MM.1S (cell line): ENCODE data around the gene LSR.

Source experiments
- DNase-seq: peaks from one replicate; pipeline ENCODE4 v3.0.0-alpha.2; 2015
- H2AFZ ChIP-seq: fragments of 300-600 bp; sonication (generic); 2 replicates; pipeline ENCODE4 v1.6.0; 2016; ENCODE audit warnings: antibody characterized with exemption, low read length
- H3F3A ChIP-seq: fragments of 300-600 bp; sonication (generic); 2 replicates; pipeline ENCODE4 v1.6.1; 2016; ENCODE audit warnings: mild to moderate bottlenecking, antibody characterized with exemption, low read length, moderate library complexity, mixed read lengths; ENCODE audit not compliant: insufficient read depth
- H3K27ac ChIP-seq: fragments of 300-600 bp; sonication (generic); 2 replicates; pipeline ENCODE4 v1.5.1; 2016; ENCODE audit warnings: mild to moderate bottlenecking, low read length
- H3K27me3 ChIP-seq: fragments of 300-600 bp; sonication (generic); replicated peaks from 2 replicates; pipeline ENCODE4 v1.6.0; 2016; ENCODE audit warnings: low read length; ENCODE audit not compliant: insufficient read depth
- H3K36me3 ChIP-seq: fragments of 300-600 bp; sonication (generic); replicated peaks from 2 replicates; pipeline ENCODE4 v1.6.1; 2016; ENCODE audit warnings: mild to moderate bottlenecking, low read length, mixed read lengths; ENCODE audit not compliant: insufficient read depth
- H3K4me1 ChIP-seq: fragments of 300-600 bp; sonication (generic); 2 replicates; pipeline ENCODE4 v1.6.1; 2016; ENCODE audit warnings: low read length, mixed read lengths
- H3K4me2 ChIP-seq: fragments of 300-600 bp; sonication (generic); 2 replicates; pipeline ENCODE4 v1.6.0; 2016; ENCODE audit warnings: low read depth, low read length
- H3K4me3 ChIP-seq: fragments of 300-600 bp; sonication (generic); 2 replicates; pipeline ENCODE4 v1.5.1; 2016; ENCODE audit warnings: low read length, mixed read lengths
- H3K79me2 ChIP-seq: fragments of 300-600 bp; sonication (generic); 2 replicates; pipeline ENCODE4 v1.6.1; 2016; ENCODE audit warnings: mixed run types, low read length, mixed read lengths
- H3K9ac ChIP-seq: fragments of 300-600 bp; sonication (generic); 2 replicates; pipeline ENCODE4 v1.6.1; 2016; ENCODE audit warnings: low read length, mixed read lengths
- H3K9me2 ChIP-seq: fragments of 300-600 bp; sonication (generic); replicated peaks from 2 replicates; pipeline ENCODE4 v1.6.1; 2016; ENCODE audit warnings: mild to moderate bottlenecking, low read length, mixed read lengths; ENCODE audit not compliant: insufficient read depth
- H3K9me3 ChIP-seq: fragments of 300-600 bp; sonication (generic); replicated peaks from 2 replicates; pipeline ENCODE4 v1.6.1; 2016; ENCODE audit warnings: mild to moderate bottlenecking, low read length, mixed read lengths; ENCODE audit not compliant: insufficient read depth
- H4K20me1 ChIP-seq: fragments of 300-600 bp; sonication (generic); 2 replicates; pipeline ENCODE4 v1.6.1; 2016; ENCODE audit warnings: mild to moderate bottlenecking, low read length, moderate library complexity, mixed read lengths; ENCODE audit not compliant: insufficient read depth
- EZH2 ChIP-seq: fragments of 300-600 bp; sonication (generic); optimal IDR thresholded peaks from 2 replicates; pipeline ENCODE3; 2017; ENCODE audit warnings: low read depth, mild to moderate bottlenecking, antibody characterized with exemption, low read length, mixed read lengths
- EZH2phosphoT487 ChIP-seq: fragments of 300-600 bp; sonication (generic); IDR thresholded peaks from 2 replicates; pipeline ENCODE4 v1.6.1; 2018; ENCODE audit warnings: antibody characterized with exemption, low read length
- TF ChIP-seq, protein P1 (sequence below): fragments of 300-600 bp; sonication (generic); IDR thresholded peaks from 2 replicates; pipeline ENCODE4 v1.5.1; 2016; ENCODE audit warnings: antibody characterized with exemption, low read length, mixed read lengths

Gene LSR

DNA sequence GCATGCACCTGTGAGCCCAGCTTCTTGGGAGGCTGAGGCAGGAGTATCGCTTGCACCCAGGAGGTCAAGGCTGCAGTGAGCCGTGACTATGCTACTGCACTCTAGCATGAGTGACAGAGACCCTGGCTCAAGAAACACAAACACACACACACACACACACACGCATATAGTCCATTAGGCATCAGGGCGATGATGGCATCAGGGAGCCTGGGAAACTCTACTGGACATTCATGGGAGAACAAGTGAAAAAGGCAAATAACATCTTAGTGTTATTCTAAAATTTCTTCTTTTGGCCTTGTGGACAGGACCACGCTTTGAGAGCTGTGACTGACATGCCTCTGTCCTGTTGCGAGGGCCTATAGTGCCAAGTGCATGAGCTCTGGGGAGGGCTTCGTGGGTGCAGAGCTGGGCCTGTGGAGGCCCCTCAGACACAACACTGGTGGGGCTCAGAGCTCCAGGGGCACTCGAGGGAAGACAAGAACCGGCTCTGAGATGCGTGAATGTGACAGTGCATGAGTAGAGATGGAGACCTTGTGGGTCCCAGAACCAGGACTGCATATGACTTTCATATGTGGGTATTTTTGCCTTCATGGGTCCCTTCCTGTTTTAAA, 12.0 kb downstream of the LSR start:
- Histone ChIP-seq H3K79me2 (no peaks in the 10 kb centered on the region), H3K4me1 (no peaks in the 10 kb centered on the region), H3K36me3 (no peaks in the 10 kb centered on the region), H3K4me3 (no peak overlapping the region), H3K27me3 (no peaks in the 10 kb centered on the region), H3K9me3 (no peaks in the 10 kb centered on the region), H3F3A (peaks cover 10% of the 10 kb centered on the region), H3K27ac (no peak overlapping the region), H3K9ac (no peak overlapping the region), H4K20me1 (no peaks in the 10 kb centered on the region), H2AFZ (no peak overlapping the region), H3K4me2 (no peak overlapping the region), H3K9me2 (no peaks in the 10 kb centered on the region)
- TF ChIP-seq EZH2 (no peak), EZH2phosphoT487 (no peak)
- TF ChIP-seq, protein P1, sequence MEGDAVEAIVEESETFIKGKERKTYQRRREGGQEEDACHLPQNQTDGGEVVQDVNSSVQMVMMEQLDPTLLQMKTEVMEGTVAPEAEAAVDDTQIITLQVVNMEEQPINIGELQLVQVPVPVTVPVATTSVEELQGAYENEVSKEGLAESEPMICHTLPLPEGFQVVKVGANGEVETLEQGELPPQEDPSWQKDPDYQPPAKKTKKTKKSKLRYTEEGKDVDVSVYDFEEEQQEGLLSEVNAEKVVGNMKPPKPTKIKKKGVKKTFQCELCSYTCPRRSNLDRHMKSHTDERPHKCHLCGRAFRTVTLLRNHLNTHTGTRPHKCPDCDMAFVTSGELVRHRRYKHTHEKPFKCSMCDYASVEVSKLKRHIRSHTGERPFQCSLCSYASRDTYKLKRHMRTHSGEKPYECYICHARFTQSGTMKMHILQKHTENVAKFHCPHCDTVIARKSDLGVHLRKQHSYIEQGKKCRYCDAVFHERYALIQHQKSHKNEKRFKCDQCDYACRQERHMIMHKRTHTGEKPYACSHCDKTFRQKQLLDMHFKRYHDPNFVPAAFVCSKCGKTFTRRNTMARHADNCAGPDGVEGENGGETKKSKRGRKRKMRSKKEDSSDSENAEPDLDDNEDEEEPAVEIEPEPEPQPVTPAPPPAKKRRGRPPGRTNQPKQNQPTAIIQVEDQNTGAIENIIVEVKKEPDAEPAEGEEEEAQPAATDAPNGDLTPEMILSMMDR = no peak
- no peak for DNase-seq

DNA sequence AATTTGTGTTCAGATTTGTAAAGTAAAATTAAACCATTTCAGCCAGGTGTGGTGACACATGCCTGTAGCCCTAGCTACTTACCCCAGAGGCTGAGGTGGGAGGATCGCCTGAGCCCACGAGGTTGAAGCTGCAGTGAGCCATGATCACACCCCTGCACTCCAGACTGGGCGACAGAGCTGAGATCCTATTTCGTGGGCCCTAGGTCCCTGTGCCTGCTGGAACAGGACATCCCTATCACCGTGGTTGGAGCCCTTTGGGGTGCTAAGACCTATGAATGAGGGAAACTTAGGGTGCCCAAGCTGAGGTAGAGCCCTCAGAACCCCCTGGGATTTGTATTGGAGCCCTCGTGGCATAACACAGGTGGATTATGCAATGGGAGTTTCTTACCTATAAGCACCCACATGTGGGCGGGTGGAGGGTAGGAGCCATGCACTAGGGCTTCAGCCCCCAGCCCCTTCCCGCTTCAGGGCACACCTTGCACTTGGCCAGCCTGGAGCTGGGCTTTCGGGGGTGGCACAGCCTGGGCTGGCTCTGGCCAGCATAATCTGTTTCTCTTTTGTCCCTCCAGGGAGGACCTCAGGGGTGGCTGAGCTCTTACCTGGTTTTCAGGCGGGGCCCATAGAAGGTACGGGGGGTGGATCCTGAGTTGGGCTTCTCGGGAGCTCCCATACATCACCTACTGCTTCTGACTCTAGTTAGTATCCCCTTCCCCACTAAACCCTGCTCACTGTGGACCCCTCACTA, 12.7 kb downstream of the LSR start:
- no peaks in the 10 kb centered on the region for H3K9me3 ChIP-seq
- DNase-seq = no peak
- no peak overlapping the region for H3K4me2 ChIP-seq
- TF ChIP-seq EZH2 = no peak
- TF ChIP-seq EZH2phosphoT487 = no peak
- TF ChIP-seq, protein P1 = no peak
- H3K9ac ChIP-seq = no peak overlapping the region
- H3K36me3 ChIP-seq = no peaks in the 10 kb centered on the region
- no peak overlapping the region for H2AFZ ChIP-seq
- H3K27me3 ChIP-seq = no peaks in the 10 kb centered on the region
- no peaks in the 10 kb centered on the region for H4K20me1 ChIP-seq
- no peaks in the 10 kb centered on the region for H3K4me1 ChIP-seq
- H3K79me2 ChIP-seq = peaks cover 7% of the 10 kb centered on the region
- peaks cover 10% of the 10 kb centered on the region for H3F3A ChIP-seq
- no peak overlapping the region for H3K27ac ChIP-seq
- no peak overlapping the region for H3K4me3 ChIP-seq
- no peaks in the 10 kb centered on the region for H3K9me2 ChIP-seq

DNA sequence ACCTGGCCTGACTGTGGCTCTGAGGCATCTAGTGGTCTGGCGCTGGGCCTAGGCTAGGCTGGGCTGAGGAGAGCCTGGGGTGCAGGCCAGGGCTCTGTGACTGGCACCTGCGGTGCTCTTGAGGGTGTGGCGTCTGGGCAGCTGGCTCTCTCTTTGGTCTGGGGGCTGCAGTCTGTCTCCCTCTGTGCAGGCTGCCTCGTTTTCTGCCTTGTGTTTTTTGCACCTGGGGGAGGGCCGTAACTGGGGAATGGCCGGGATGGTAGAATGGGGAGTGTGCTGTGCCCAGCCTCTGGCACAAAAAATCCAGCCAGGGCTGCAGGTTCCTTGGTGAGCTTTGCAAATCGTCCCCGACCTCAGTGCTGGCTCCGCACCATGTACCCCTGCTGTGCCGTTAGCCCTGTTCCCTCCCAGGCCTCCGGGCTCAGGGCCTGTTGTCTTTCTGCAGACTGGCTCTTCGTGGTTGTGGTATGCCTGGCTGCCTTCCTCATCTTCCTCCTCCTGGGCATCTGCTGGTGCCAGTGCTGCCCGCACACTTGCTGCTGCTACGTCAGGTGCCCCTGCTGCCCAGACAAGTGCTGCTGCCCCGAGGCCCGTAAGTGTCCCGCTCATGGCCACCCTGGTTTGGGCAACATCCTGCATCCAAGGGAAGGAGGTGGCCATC, 13.4 kb downstream of the LSR start:
- peaks cover 10% of the 10 kb centered on the region for H3F3A ChIP-seq
- H3K79me2 ChIP-seq = peaks cover 14% of the 10 kb centered on the region
- H3K27ac ChIP-seq = no peak overlapping the region
- no peaks in the 10 kb centered on the region for H3K36me3 ChIP-seq
- H3K9me3 ChIP-seq = no peaks in the 10 kb centered on the region
- DNase-seq = no peak
- H2AFZ ChIP-seq = no peak overlapping the region
- no peak overlapping the region for H3K4me3 ChIP-seq
- H3K9ac ChIP-seq = no peak overlapping the region
- TF ChIP-seq EZH2 (no peak), EZH2phosphoT487 (no peak)
- TF ChIP-seq, protein P1 = no peak
- H3K4me1 ChIP-seq = no peaks in the 10 kb centered on the region
- H3K4me2 ChIP-seq = no peak overlapping the region
- H4K20me1 ChIP-seq = no peaks in the 10 kb centered on the region
- H3K27me3 ChIP-seq = no peaks in the 10 kb centered on the region
- H3K9me2 ChIP-seq = no peaks in the 10 kb centered on the region
